AG09309 (cell line): ENCODE results near the gene NCAPH2.

Source experiments
- DNase-seq: peaks from one replicate; pipeline ENCODE4 v3.0.0-alpha.2; 2010; ENCODE audit warnings: low read depth
- H3K4me3 ChIP-seq: 2 replicates; pipeline ENCODE4 v1.5.1; 2011; ENCODE audit warnings: mild to moderate bottlenecking, low read depth, low read length, moderate library complexity; ENCODE audit not compliant: control insufficient read depth
- TF ChIP-seq, protein P1 (sequence below): IDR thresholded peaks from 2 replicates; pipeline ENCODE4 v1.5.1; 2011; ENCODE audit warnings: mild to moderate bottlenecking, low read depth, low read length, inconsistent platforms; ENCODE audit not compliant: insufficient read depth, control insufficient read depth; ENCODE audit errors: missing control alignments

The NCAPH2 gene

GRCh38 chr22:50502628-50503474, 5.2 kb upstream of the NCAPH2 start:
- no peak for DNase-seq
- TF ChIP-seq, protein P1, sequence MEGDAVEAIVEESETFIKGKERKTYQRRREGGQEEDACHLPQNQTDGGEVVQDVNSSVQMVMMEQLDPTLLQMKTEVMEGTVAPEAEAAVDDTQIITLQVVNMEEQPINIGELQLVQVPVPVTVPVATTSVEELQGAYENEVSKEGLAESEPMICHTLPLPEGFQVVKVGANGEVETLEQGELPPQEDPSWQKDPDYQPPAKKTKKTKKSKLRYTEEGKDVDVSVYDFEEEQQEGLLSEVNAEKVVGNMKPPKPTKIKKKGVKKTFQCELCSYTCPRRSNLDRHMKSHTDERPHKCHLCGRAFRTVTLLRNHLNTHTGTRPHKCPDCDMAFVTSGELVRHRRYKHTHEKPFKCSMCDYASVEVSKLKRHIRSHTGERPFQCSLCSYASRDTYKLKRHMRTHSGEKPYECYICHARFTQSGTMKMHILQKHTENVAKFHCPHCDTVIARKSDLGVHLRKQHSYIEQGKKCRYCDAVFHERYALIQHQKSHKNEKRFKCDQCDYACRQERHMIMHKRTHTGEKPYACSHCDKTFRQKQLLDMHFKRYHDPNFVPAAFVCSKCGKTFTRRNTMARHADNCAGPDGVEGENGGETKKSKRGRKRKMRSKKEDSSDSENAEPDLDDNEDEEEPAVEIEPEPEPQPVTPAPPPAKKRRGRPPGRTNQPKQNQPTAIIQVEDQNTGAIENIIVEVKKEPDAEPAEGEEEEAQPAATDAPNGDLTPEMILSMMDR = no peak

DNA sequence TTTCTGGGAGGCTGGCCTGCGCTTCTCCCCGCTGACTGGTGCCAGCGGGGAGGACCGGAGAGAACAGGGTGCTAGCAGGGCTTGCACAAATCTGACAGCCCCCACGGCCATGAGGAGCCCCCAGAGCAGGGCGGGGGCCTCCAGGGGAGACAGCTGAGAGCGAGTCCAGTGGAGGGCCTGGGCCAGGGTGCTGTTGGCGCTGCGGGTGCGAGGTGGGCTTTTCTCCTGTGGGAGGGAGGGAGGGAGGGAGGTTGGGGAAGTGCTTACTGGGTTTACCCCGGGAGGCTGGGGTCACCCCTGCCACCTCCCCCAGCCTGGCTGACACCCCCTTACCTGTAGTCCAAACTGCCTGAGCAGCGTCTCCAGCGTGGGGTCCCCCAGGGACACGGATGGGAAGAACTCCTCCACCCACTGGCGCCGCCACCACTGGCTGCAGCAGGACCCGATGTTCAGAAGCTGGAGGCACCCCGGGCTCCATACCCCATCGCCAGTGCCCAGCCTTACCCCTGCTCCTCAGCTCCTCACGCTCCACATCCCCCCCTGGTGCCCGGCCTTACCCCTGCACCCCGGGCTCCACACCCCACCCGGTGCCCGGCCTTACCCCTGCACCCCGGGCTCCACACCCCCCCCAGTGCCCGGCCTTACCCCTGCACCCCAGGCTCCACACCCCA, 4.4 kb upstream of the NCAPH2 start:
- no peak overlapping the region for H3K4me3 ChIP-seq
- TF ChIP-seq, protein P1 = peak; percentile 15
- no peak for DNase-seq

More at GRCh38 chr22:50502628-50503474, 5.2 kb upstream of the NCAPH2 start:
- no peak overlapping the region for H3K4me3 ChIP-seq

DNA sequence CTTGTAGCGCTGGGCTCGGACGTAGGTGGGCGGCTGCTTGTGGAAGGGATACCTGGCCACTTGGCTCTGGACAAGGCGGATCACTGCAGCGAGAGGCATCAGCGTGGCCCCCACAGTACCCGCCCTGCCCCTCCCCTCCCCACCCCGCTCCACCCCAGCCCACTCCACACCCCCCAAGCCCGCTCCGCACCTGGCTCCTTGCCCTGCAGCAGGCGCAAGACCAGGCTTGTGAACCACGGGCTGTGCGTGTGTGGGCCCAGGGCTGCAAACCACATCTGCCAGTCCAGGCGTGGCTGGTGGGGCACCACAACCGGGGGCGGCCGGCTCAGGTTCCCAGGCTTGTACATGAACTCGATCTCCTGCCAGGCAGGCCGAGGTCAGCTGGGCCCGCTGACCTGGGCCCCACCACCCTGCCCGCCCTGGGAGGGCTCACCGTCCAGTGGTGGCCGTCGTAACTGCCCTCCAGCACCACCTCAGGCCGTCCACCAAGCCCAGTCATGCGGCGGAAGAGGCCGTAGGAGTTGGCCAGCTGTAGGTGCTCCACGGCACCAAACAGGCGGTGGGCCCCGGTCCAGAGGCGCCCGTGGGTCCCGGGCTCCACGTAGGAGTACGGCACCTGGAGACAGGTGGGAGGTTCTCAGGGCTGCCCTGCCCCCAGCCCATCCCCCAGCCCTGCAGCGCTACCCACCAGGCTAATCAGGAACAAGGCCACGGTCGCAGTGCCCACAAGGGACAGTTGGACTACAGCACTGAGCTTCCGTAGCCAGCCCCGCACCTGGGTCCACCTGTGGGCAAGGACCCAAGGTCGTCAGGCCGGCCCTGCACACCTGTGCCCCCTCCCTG, 3.4 kb upstream of the NCAPH2 start:
- no peak for DNase-seq
- TF ChIP-seq, protein P1 = no peak
- H3K4me3 ChIP-seq = no peak overlapping the region

GRCh38 chr22:50505276-50505775, 2.7 kb upstream of the NCAPH2 start:
- no peak overlapping the region for H3K4me3 ChIP-seq
- no peak for DNase-seq
- TF ChIP-seq, protein P1 = no peak

GRCh38 chr22:50505776-50506610, 2.0 kb upstream of the NCAPH2 start:
- H3K4me3 ChIP-seq = peak overlapping the region; percentile 100
- DNase-seq = no peak
- TF ChIP-seq, protein P1 = no peak
